K562 treated with DMSO at 1 percent for 48 hours (cell line): ENCODE results near the gene PCDHB14. TPM values are rescaled to one million over a fixed set of nuclear protein-coding genes. Genes with fewer than 3 reads are reported as not detected.

Experiments
- total RNA-seq: library from RNA; unstranded; fragments of 300-600 nt; gene quantifications from 2 replicates; pipeline ENCODE4 v1.2.3, GENCODE V29; 2022; ENCODE audit warnings: low replicate concordance; ENCODE audit errors: extremely low read depth

The PCDHB14 gene
- total RNA-seq, result not detected in 2 replicates

GRCh38 chr5:141223112-141223783 lies at the start of gene PCDHB14:
Gene PCDHB14 (plus strand): TSS chr5:141223343. CDS start chr5:141223506, 163 bp downstream.

DNA sequence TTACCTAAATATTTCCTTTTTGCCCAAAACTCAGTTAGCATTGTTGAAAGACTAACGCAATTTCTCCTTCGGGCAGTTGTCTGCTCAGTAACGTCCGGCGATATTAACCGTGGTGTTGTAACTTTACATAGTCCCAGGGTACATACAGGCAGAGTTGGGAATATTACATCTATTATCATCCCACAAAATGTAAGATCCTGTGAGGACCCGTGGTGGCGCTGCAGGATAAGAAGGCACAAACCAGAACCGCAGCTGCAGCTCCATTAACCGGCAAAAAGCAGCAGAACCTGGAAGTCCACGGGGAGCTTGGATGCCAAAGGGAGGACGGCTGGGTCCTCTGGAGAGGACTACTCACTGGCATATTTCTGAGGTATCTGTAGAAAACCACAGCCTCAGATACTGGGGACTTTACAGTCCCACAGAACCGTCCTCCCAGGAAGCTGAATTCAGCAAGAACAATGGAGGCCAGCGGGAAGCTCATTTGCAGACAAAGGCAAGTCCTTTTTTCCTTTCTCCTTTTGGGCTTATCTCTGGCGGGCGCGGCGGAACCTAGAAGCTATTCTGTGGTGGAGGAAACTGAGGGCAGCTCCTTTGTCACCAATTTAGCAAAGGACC lies 45.5 kb upstream of the PCDHB14 start, which contains the start of gene PCDHB8:
Gene PCDHB8 (plus strand): TSS at position 214 of the 615 bp plus-strand sequence. CDS start 245 bp downstream, at position 459.

DNA sequence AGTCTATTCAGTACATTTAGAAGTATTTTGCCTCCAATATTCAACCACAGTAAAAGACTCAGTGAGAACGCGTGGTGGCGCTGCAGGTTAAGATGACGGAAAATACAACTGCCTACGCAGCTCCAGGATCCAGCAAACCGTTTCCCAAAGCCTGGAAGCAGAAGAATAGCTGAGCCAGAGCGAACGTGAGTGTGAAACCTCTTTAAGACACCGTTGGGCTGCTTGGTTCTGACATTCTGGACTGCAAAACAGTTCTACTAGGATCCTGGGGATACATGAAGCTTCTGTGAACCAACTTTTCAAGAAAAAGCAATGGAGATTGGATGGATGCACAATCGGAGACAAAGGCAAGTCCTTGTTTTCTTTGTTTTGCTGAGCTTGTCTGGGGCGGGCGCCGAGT lies 40.9 kb upstream of the PCDHB14 start, which contains the start of gene PCDHB16:
Gene PCDHB16 (plus strand): TSS at position 140 of the 400 bp plus-strand sequence. CDS start 173 bp downstream, at position 313.

GRCh38 chr5:141186897-141187512 lies 36.1 kb upstream of the PCDHB14 start, which contains the start of gene PCDHB9:
Gene PCDHB9 (plus strand): TSS chr5:141187161. CDS start chr5:141187319, 158 bp downstream.

GRCh38 chr5:141192110-141192725 lies 30.9 kb upstream of the PCDHB14 start, which contains the start of gene PCDHB10:
Gene PCDHB10 (plus strand): TSS chr5:141192353. CDS start chr5:141192553, 200 bp downstream.

GRCh38 chr5:141199359-141200235 lies 23.5 kb upstream of the PCDHB14 start, which contains the start of gene PCDHB11:
Gene PCDHB11 (plus strand): TSS chr5:141199627. CDS start chr5:141199775, 148 bp downstream.

GRCh38 chr5:141208478-141208877 lies 14.7 kb upstream of the PCDHB14 start, which contains the start of gene PCDHB12:
Gene PCDHB12 (plus strand): TSS chr5:141208719. CDS start chr5:141208908, 189 bp downstream.

DNA sequence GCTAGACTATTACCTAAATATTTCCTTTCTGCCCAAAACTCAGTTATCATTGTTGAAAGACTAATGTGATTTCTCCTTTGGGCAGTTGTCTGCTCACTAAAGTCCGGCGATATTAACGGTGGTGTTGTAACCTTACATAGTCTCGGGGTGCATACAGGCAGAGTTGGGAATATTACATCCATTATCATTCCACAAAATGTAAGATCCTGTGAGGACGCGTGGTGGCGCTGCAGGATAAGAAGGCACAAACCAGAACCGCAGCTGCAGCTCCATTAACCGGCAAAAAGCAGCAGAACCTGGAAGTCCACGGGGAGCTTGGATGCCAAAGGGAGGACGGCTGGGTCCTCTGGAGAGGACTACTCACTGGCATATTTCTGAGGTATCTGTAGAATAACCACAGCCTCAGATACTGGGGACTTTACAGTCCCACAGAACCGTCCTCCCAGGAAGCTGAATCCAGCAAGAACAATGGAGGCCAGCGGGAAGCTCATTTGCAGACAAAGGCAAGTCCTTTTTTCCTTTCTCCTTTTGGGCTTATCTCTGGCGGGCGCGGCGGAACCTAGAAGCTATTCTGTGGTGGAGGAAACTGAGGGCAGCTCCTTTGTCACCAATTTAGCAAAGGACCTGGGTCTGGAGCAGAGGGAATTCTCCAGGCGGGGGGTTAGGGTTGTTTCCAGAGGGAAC lies 9.3 kb upstream of the PCDHB14 start, which contains the start of gene PCDHB13:
Gene PCDHB13 (plus strand): TSS at position 264 of the 684 bp plus-strand sequence. CDS start 205 bp downstream, at position 469.

GRCh38 chr5:141245250-141245717 lies 22.1 kb downstream of the PCDHB14 start, which contains the start of gene PCDHB15:
Gene PCDHB15 (plus strand): TSS chr5:141245395. CDS start chr5:141245579, 184 bp downstream.

Other genes with a start within 250 kb of the PCDHB14 start
- gene PCDHB1, start 172.0 kb upstream of the PCDHB14 start, total RNA-seq, result not detected in 2 replicates
- gene PCDHB2, start 128.7 kb upstream of the PCDHB14 start, total RNA-seq, result not detected in 2 replicates
- not detected in 2 replicates for gene PCDHB3, start 122.9 kb upstream of the PCDHB14 start, total RNA-seq
- not detected in 2 replicates for gene PCDHB4, start 101.5 kb upstream of the PCDHB14 start, total RNA-seq
- gene PCDHB5, start 88.1 kb upstream of the PCDHB14 start, total RNA-seq, result not detected in 2 replicates
- gene PCDHB6, start 73.3 kb upstream of the PCDHB14 start, total RNA-seq, result not detected in 2 replicates
- gene PCDHB7, start 50.7 kb upstream of the PCDHB14 start, total RNA-seq, result not detected in 2 replicates
- gene PCDHB8, start 45.6 kb upstream of the PCDHB14 start, total RNA-seq, result not detected in 2 replicates
- gene PCDHB16, start 41.0 kb upstream of the PCDHB14 start, total RNA-seq, result not detected in 2 replicates
- gene PCDHB9, start 36.2 kb upstream of the PCDHB14 start, total RNA-seq, result not detected in 2 replicates
- gene PCDHB10, start 31.0 kb upstream of the PCDHB14 start, total RNA-seq, result not detected in 2 replicates
- not detected in 2 replicates for gene PCDHB11, start 23.7 kb upstream of the PCDHB14 start, total RNA-seq
- gene PCDHB12, start 14.6 kb upstream of the PCDHB14 start, total RNA-seq, result not detected in 2 replicates
- gene PCDHB13, start 9.4 kb upstream of the PCDHB14 start, total RNA-seq, result not detected in 2 replicates
- gene PCDHB15, start 22.1 kb downstream of the PCDHB14 start, total RNA-seq, result not detected in 2 replicates
- gene SLC25A2, start 80.7 kb downstream of the PCDHB14 start, total RNA-seq, result not detected in 2 replicates
- not detected in 2 replicates for gene TAF7, start 97.4 kb downstream of the PCDHB14 start, total RNA-seq
- not detected in 2 replicates for gene PCDHGA1, start 107.2 kb downstream of the PCDHB14 start, total RNA-seq
- not detected in 2 replicates for gene PCDHGA2, start 115.4 kb downstream of the PCDHB14 start, total RNA-seq
- gene PCDHGA3, start 120.5 kb downstream of the PCDHB14 start, total RNA-seq, result not detected in 2 replicates
- not detected in 2 replicates for gene PCDHGB1, start 126.8 kb downstream of the PCDHB14 start, total RNA-seq
- not detected in 2 replicates for gene PCDHGA4, start 131.7 kb downstream of the PCDHB14 start, total RNA-seq
- not detected in 2 replicates for gene PCDHGB2, start 136.7 kb downstream of the PCDHB14 start, total RNA-seq
- not detected in 2 replicates for gene PCDHGA5, start 140.8 kb downstream of the PCDHB14 start, total RNA-seq
- gene PCDHGB3, start 146.9 kb downstream of the PCDHB14 start, total RNA-seq, result not detected in 2 replicates
- not detected in 2 replicates for gene PCDHGA6, start 150.5 kb downstream of the PCDHB14 start, total RNA-seq
- not detected in 2 replicates for gene PCDHGA7, start 159.4 kb downstream of the PCDHB14 start, total RNA-seq
- not detected in 2 replicates for gene PCDHGB4, start 164.4 kb downstream of the PCDHB14 start, total RNA-seq
- not detected in 2 replicates for gene PCDHGA8, start 169.3 kb downstream of the PCDHB14 start, total RNA-seq
- gene PCDHGB5, start 174.6 kb downstream of the PCDHB14 start, total RNA-seq, result not detected in 2 replicates
- gene PCDHGA9, start 179.4 kb downstream of the PCDHB14 start, total RNA-seq, result not detected in 2 replicates
- not detected in 2 replicates for gene PCDHGB6, start 184.7 kb downstream of the PCDHB14 start, total RNA-seq
- gene PCDHGA10, start 189.6 kb downstream of the PCDHB14 start, total RNA-seq, result not detected in 2 replicates
- gene PCDHGB7, start 194.3 kb downstream of the PCDHB14 start, total RNA-seq, result not detected in 2 replicates
- not detected in 2 replicates for gene PCDHGA11, start 197.7 kb downstream of the PCDHB14 start, total RNA-seq
- gene PCDHGA12, start 207.2 kb downstream of the PCDHB14 start, total RNA-seq, result not detected in 2 replicates